Uterus (tissue), 4 donors: ENCODE data around the gene ZNF467. TPM values are rescaled to one million over a fixed set of nuclear protein-coding genes. Genes with fewer than 3 reads are reported as not detected.

ENCODE experiments used
- DNase-seq, 2 donors: peaks; one replicate each; pipeline ENCODE4 v3.0.0-alpha.2; 2019 to 2020
- H3K27ac ChIP-seq, 2 donors: fragments of 200-600 bp; sonication (generic); 1 replicate in 1 of 2; 2 replicates in 1 of 2; pipeline ENCODE4 v1.5.1; 2016 to 2018
- H3K27me3 ChIP-seq, 2 donors: fragments of 200-600 bp; sonication (generic); one replicate each; pipeline ENCODE4 v1.5.1; 2018 to 2019; ENCODE audit warnings: control low read depth in 1 of 2
- H3K36me3 ChIP-seq, 2 donors: fragments of 200-600 bp; sonication (generic); one replicate each; pipeline ENCODE4 v1.5.1; 2019; ENCODE audit warnings: control low read depth in 1 of 2
- H3K4me1 ChIP-seq, 2 donors: fragments of 200-600 bp; sonication (generic); one replicate each; pipeline ENCODE4 v1.5.1; 2018 to 2019; ENCODE audit warnings: control low read depth in 1 of 2
- H3K4me3 ChIP-seq, 2 donors: fragments of 200-600 bp; sonication (generic); 1 replicate in 1 of 2; 2 replicates in 1 of 2; pipeline ENCODE4 v1.5.1; 2018 to 2019; ENCODE audit warnings: mild to moderate bottlenecking in 1 of 2
- H3K9me3 ChIP-seq, 2 donors: fragments of 200-600 bp; sonication (generic); one replicate each; pipeline ENCODE4 v1.5.1; 2019; ENCODE audit warnings: control low read depth in 1 of 2
- POLR2A ChIP-seq, 2 donors: fragments of 450-650 bp; IDR thresholded peaks; one replicate each; pipeline ENCODE4 v1.6.1; 2016; ENCODE audit warnings: antibody characterized with exemption in 2 of 2, mild to moderate bottlenecking in 1 of 2, moderate library complexity in 1 of 2
- intact Hi-C: fragments of 100-400 bp; cut with DNase I; formaldehyde crosslinking; loops from one replicate; pipeline ENCODE4 v1.15.1; 2023; ENCODE audit warnings: low total_unique reads
- total RNA-seq, 4 donors: library from RNA; depleted of rRNA in 3 of 4; stranded (reverse); fragments of >200 nt in 3 of 4; gene quantifications; one replicate each; pipeline versions ENCODE4 v1.1.0 to v1.2.4, GENCODE V29; 2014 to 2023
- TF ChIP-seq, protein P1 (sequence below), 4 experiments: fragments of 200-600 bp in 2 of 4; fragments of 450-650 bp in 2 of 4; sonication (generic) in 2 of 4; IDR thresholded peaks; one replicate each; pipeline ENCODE4 v1.5.1; 2016 to 2019; ENCODE audit warnings: antibody characterized with exemption in 4 of 4, mild to moderate bottlenecking in 2 of 4, moderate library complexity in 1 of 4
- donor health status: DM: yes; HTN: yes; CAD: no.

The ZNF467 gene
- total RNA-seq, 4 donors from 2014 or later: 5.2 to 23.6 (median 14.3) TPM

GRCh38 chr7:149776289-149776688 lies 2.9 kb upstream of the ZNF467 start:
- DNase-seq: peak in 1 of 2 donors; percentile 67

GRCh38 chr7:149775176-149775556 lies 1.8 kb upstream of the ZNF467 start:
- TF ChIP-seq, protein P1, sequence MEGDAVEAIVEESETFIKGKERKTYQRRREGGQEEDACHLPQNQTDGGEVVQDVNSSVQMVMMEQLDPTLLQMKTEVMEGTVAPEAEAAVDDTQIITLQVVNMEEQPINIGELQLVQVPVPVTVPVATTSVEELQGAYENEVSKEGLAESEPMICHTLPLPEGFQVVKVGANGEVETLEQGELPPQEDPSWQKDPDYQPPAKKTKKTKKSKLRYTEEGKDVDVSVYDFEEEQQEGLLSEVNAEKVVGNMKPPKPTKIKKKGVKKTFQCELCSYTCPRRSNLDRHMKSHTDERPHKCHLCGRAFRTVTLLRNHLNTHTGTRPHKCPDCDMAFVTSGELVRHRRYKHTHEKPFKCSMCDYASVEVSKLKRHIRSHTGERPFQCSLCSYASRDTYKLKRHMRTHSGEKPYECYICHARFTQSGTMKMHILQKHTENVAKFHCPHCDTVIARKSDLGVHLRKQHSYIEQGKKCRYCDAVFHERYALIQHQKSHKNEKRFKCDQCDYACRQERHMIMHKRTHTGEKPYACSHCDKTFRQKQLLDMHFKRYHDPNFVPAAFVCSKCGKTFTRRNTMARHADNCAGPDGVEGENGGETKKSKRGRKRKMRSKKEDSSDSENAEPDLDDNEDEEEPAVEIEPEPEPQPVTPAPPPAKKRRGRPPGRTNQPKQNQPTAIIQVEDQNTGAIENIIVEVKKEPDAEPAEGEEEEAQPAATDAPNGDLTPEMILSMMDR (IDR thresholded peaks at IDR 0.05): no peak
- TF ChIP-seq POLR2A (IDR thresholded peaks at IDR 0.05): no peak
- no peak for DNase-seq
- no peaks in the 10 kb centered on the region for H3K9me3 ChIP-seq
- no peaks in the 10 kb centered on the region for H3K36me3 ChIP-seq
- no peaks in the 10 kb centered on the region for H3K27me3 ChIP-seq
- no peak overlapping the region for H3K27ac ChIP-seq
- no peaks in the 10 kb centered on the region for H3K4me1 ChIP-seq
- no peak overlapping the region for H3K4me3 ChIP-seq
- intact Hi-C loops: loop anchor here (10.0 kb wide), 1 partner anchor 60 kb away; the partner anchor contains the start of gene ZNF862

More at GRCh38 chr7:149776289-149776688, 2.9 kb upstream of the ZNF467 start:
- Histone ChIP-seq H3K4me1 (no peaks in the 10 kb centered on the region), H3K9me3 (no peaks in the 10 kb centered on the region), H3K36me3 (no peaks in the 10 kb centered on the region), H3K27me3 (no peaks in the 10 kb centered on the region), H3K4me3 (no peak overlapping the region), H3K27ac (peak overlapping the region in 1 of 2 donors; percentile 21)
- intact Hi-C loops: loop anchor here (10.0 kb wide), 1 partner anchor 59 kb away; the partner anchor contains the start of gene ZNF862
- TF ChIP-seq, protein P1 (IDR thresholded peaks at IDR 0.05): no peak
- no peak for TF ChIP-seq POLR2A (IDR thresholded peaks at IDR 0.05)

DNA sequence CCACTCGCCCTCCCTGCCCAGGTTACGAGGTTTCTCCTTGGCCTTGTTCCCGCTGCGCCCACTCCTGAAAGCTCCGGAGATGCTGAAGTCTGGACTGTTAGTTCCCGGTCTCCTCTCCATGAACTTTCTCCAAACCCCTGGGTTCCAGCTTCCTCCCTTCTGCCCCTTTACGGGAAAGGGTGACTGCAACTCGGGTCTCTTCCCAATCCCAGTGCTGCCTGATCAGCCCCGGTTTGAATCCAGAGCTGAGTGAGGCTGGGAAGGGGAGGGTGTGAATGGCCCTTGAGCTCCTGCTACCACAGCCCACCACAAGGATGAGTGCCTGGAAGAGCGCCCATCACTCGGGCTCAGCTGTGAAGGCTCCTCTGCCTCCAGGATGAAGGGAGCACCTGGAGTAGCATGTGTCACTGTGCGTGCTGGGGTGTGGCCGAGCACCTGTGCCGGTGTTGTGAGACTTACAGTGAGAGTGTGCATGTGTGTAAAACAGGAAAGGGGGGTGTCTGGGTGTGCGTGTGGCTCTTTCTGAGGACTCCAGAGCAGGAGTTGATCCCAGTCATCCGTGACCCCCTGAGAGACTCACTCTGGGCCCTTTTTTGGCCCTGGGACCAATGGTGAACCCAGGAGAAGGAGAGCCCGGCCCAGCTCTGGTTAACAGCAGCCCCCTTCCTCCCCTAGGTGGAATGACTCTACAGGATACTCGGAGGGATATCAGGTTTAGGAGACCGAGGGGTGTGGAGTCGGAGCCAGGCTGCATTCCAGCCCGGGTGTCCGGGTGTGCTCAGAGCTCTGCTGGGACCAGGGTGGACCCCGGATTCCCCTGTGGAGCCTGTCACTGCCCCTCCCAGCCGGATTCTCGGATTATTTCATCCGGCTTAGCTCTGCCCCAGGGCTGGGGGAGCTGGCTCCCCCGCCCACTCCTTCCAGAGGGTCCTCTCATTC lies 1.1 kb upstream of the ZNF467 start:
- H3K27me3 ChIP-seq: no peaks in the 10 kb centered on the region
- intact Hi-C loops: loop anchor here (5.0 to 10.0 kb wide), 2 partner anchors 60 to 62 kb away; partner anchors contain the start of gene ZNF862
- TF ChIP-seq POLR2A (IDR thresholded peaks at IDR 0.05): no peak
- TF ChIP-seq, protein P1 (IDR thresholded peaks at IDR 0.05): no peak
- no peaks in the 10 kb centered on the region for H3K4me1 ChIP-seq
- H3K4me3 ChIP-seq: peak overlapping the region; percentile 48 to 78
- no peaks in the 10 kb centered on the region for H3K9me3 ChIP-seq
- no peaks in the 10 kb centered on the region for H3K36me3 ChIP-seq
- DNase-seq: peak in 1 of 2 donors; percentile 37
- peak overlapping the region; percentile 73 to 81 for H3K27ac ChIP-seq

DNA sequence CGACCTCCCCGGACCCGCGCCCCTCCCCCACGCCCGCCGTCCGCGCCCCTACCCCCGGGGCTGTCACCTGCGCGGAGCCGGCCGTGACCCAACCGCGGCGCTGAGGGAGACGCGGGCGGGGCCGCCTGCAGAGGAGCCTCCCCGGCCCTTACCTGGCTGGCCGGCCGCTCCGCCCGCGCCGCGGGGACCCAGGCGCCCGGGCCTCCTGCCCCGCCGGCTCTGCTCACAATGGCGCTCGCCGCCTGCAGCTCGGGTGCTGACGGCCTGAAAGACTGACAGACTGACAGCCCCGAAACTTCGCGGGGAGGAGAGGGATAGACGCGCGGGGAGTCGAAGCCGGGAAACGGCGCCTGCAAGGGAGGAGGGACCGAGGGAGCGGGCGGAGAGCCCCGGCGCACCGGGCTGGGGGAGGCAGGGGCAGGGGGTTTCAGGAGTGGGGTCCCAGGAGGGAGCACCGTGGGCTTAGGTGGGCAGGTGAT lies 393 bp downstream of the ZNF467 start:
- no peaks in the 10 kb centered on the region for H3K27me3 ChIP-seq
- no peaks in the 10 kb centered on the region for H3K4me1 ChIP-seq
- TF ChIP-seq POLR2A (IDR thresholded peaks at IDR 0.05): no peak
- TF ChIP-seq, protein P1 (IDR thresholded peaks at IDR 0.05): no peak
- no peaks in the 10 kb centered on the region for H3K9me3 ChIP-seq
- no peaks in the 10 kb centered on the region for H3K36me3 ChIP-seq
- H3K27ac ChIP-seq: peak overlapping the region; percentile 69 to 73
- intact Hi-C loops: loop anchor here (5.0 to 10.0 kb wide), 2 partner anchors 61 to 62 kb away; partner anchors contain the start of gene ZNF862
- DNase-seq: peak in 1 of 2 donors; percentile 43
- peak overlapping the region; percentile 48 to 78 for H3K4me3 ChIP-seq
